Sigmoid colon (tissue), 7 donors: ENCODE results near the gene ATXN10. TPM values are rescaled to one million over a fixed set of nuclear protein-coding genes. Genes with fewer than 3 reads are reported as not detected.

Experiments used
- DNase-seq: peaks from one replicate; pipeline ENCODE4 v3.0.0-alpha.2; 2019
- H3K27ac ChIP-seq, 4 donors: fragments of 200-600 bp; sonication (generic); one replicate each; pipeline ENCODE4 v1.5.1; 2016 to 2019; ENCODE audit warnings: mild to moderate bottlenecking in 1 of 4
- H3K27me3 ChIP-seq, 3 donors: fragments of 200-600 bp; sonication (generic); one replicate each; pipeline ENCODE4 v1.5.1; 2019; ENCODE audit warnings: mild to moderate bottlenecking in 1 of 3
- H3K36me3 ChIP-seq, 4 donors: fragments of 200-600 bp; sonication (generic); one replicate each; pipeline ENCODE4 v1.5.1; 2016 to 2019
- H3K4me1 ChIP-seq, 4 donors: fragments of 200-600 bp; sonication (generic); one replicate each; pipeline ENCODE4 v1.5.1; 2017 to 2019
- H3K4me3 ChIP-seq, 4 donors: fragments of 200-600 bp; sonication (generic); one replicate each; pipeline ENCODE4 v1.5.1; 2017 to 2019; ENCODE audit warnings: mild to moderate bottlenecking in 2 of 4, moderate library complexity in 1 of 4
- H3K9me3 ChIP-seq, 4 donors: fragments of 200-600 bp in 3 of 4; sonication (generic) in 3 of 4; one replicate each; pipeline versions ENCODE4 v1.5.1 to v1.6.1; 2013 to 2019
- CTCF ChIP-seq, 4 experiments: fragments of 450-650 bp in 3 of 4; fragments of 200-600 bp in 1 of 4; IDR thresholded peaks; one replicate each; pipeline ENCODE4 v1.5.1; 2016 to 2019; ENCODE audit warnings: antibody characterized with exemption in 4 of 4, mild to moderate bottlenecking in 3 of 4, moderate library complexity in 2 of 4
- EP300 ChIP-seq, 4 donors: sonication (generic); formaldehyde crosslinking; IDR thresholded peaks; one replicate each; pipeline ENCODE4 v1.6.1; 2017; ENCODE audit warnings: antibody characterized with exemption in 4 of 4
- POLR2A ChIP-seq, 2 donors: fragments of 450-650 bp; IDR thresholded peaks; one replicate each; pipeline ENCODE4 v1.6.1; 2016; ENCODE audit warnings: antibody characterized with exemption in 2 of 2, mild to moderate bottlenecking in 2 of 2, moderate library complexity in 2 of 2
- POLR2AphosphoS5 ChIP-seq, 4 donors: sonication (generic); formaldehyde crosslinking; IDR thresholded peaks; one replicate each; pipeline ENCODE4 v1.6.1; 2017; ENCODE audit warnings: antibody characterized with exemption in 4 of 4
- WGBS, 2 donors: extraction: QIAGEN DNeasy Blood & Tissue Kit; methylation state at CpG; one replicate each; pipeline ENCODE4 v1.1.7; 2013; 5-methylcytosine and 5-hydroxymethylcytosine counted together
- intact Hi-C: fragments of 100-400 bp; cut with DNase I; formaldehyde crosslinking; loops from one replicate; pipeline ENCODE4 v1.15.1; 2023
- polyA plus RNA-seq, 3 donors: library from polyadenylated mRNA; stranded (reverse); fragments of 200-250 nt; gene quantifications; one replicate each; pipeline ENCODE4 v1.2.3, GENCODE V29; 2013
- total RNA-seq, 4 donors: library from RNA; depleted of rRNA; stranded (reverse); fragments of >200 nt; gene quantifications; one replicate each; pipeline ENCODE4 v1.1.0, GENCODE V29; 2016
- donor health status: healthy with polysubstance abuse.
- donor health status: Bipolar disorder and iron deficiency.
- donor health status: healthy.

Gene ATXN10
- total and polyA plus RNA-seq, 7 donors: 37.9 to 187 (median 160) TPM

DNA sequence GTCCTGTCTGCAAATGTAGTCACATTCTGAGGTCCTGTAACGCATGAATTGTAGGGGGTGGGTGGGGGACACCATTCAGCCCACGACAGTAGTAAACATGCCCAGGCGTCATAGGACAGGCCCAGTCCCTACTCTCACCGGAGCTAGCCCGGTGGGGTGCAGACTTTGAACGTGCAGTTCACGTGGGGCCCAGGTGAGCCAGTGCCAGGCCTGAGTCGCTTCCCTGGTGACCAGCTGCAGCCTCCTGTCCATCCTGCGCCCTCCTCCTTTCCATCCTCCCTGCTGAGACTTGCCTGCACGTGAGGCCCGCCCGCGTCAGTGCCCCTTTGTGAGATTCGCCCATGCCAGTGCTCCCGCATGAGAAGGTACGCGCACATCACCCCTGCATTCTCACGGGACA, 188.6 kb downstream of the ATXN10 start:
- 94 to 95% methylated on average over 18 of the region's 18 CpGs for WGBS, 2 donors
- H3K27me3 ChIP-seq: no peaks in the 10 kb centered on the region
- no peaks in the 10 kb centered on the region for H3K9me3 ChIP-seq
- intact Hi-C loops: no loop called here
- H3K36me3 ChIP-seq: peaks cover 0 to 43% (median 0%) of the 10 kb centered on the region in 4 donors
- H3K4me3 ChIP-seq: no peak overlapping the region
- H3K4me1 ChIP-seq: peaks cover 0 to 10% (median 5%) of the 10 kb centered on the region in 4 donors
- DNase-seq: no peak
- no peak overlapping the region for H3K27ac ChIP-seq
- TF ChIP-seq POLR2A (IDR thresholded peaks at IDR 0.05) (no peak), CTCF (IDR thresholded peaks at IDR 0.05) (no peak)

- TF ChIP-seq POLR2A (IDR thresholded peaks at IDR 0.05) (no peak), POLR2AphosphoS5 (IDR thresholded peaks at IDR 0.05) (no peak), CTCF (IDR thresholded peaks at IDR 0.05) (no peak), EP300 (IDR thresholded peaks at IDR 0.05) (no peak)
- Histone ChIP-seq H3K36me3 (peaks cover 0 to 33% (median 0%) of the 10 kb centered on the region in 4 donors), H3K27ac (no peak overlapping the region), H3K4me3 (no peak overlapping the region), H3K27me3 (peaks cover 1 to 9% (median 5%) of the 10 kb centered on the region in 3 donors), H3K4me1 (peaks cover 0 to 11% (median 6%) of the 10 kb centered on the region in 4 donors), H3K9me3 (no peaks in the 10 kb centered on the region)
- intact Hi-C loops: no loop called here
- DNase-seq: no peak
- 87 to 88% methylated on average over 8 of the region's 8 CpGs for WGBS, 2 donors
These were observed 189.6 kb downstream of the ATXN10 start for GRCh38 chr22:45861259-45861658.

GRCh38 chr22:45863981-45864751, 192.5 kb downstream of the ATXN10 start:
- TF ChIP-seq POLR2AphosphoS5 (IDR thresholded peaks at IDR 0.05) (no peak), POLR2A (IDR thresholded peaks at IDR 0.05) (no peak), CTCF (IDR thresholded peaks at IDR 0.05) (peak in 3 of 4 experiments; percentile 41 to 74 (median 72))
- Histone ChIP-seq H3K4me1 (peaks cover 0 to 28% (median 23%) of the 10 kb centered on the region in 4 donors), H3K27ac (no peak overlapping the region), H3K4me3 (no peak overlapping the region), H3K36me3 (peaks cover 0 to 6% (median 0%) of the 10 kb centered on the region in 4 donors), H3K27me3 (peaks cover 23 to 38% (median 29%) of the 10 kb centered on the region in 3 donors), H3K9me3 (no peaks in the 10 kb centered on the region)
- WGBS, 2 donors: 9 to 22% methylated on average over 19 of the region's 19 CpGs
- DNase-seq: peak; percentile 64
- intact Hi-C loops: loop anchor here (1.0 kb wide), 1 partner anchor 113 kb away; the partner anchor contains the start of gene WNT7B

DNA sequence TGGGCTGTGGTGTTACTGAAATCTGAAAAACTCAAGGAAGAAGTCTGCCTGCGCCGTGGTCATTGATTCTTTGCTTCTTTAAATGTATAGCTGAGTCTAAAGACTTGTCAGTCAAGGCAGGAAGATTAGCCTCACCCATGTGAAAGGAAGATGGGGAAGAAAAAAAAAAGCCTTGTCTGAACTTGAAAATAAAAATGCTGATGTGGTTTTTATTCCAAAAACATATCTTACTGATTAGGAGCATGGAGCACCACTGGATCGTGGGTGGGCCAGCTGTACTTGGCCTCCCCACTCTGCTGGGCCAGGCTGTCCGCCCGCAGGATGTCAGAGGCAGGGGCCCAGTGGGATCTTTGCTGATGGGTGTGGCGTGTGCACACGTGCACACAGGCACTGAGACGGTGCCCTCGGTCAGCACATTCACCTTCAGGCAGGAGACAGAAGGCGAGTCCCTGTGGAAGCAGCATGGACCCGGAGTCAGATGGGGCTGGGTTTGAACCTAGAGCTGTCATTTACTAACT, 193.4 kb downstream of the ATXN10 start:
- Histone ChIP-seq H3K4me1 (peaks cover 0 to 28% (median 23%) of the 10 kb centered on the region in 4 donors), H3K36me3 (no peaks in the 10 kb centered on the region), H3K4me3 (no peak overlapping the region), H3K9me3 (no peaks in the 10 kb centered on the region), H3K27me3 (peaks cover 26 to 46% (median 29%) of the 10 kb centered on the region in 3 donors), H3K27ac (no peak overlapping the region)
- DNase-seq: peak; percentile 47
- intact Hi-C loops: loop anchor here (1.0 to 5.0 kb wide), 2 partner anchors 112 to 218 kb away; partner anchors contain the start of gene WNT7B
- TF ChIP-seq POLR2AphosphoS5 (IDR thresholded peaks at IDR 0.05) (no peak), POLR2A (IDR thresholded peaks at IDR 0.05) (no peak), CTCF (IDR thresholded peaks at IDR 0.05) (no peak), EP300 (IDR thresholded peaks at IDR 0.05) (no peak)
- WGBS, 2 donors: 61 to 82% methylated on average over 11 of the region's 11 CpGs
